ENCODE results near the gene MMEL1.

- no peak for TF ChIP-seq CTCF (IDR thresholded peaks at IDR 0.05; ENCODE audit: low read length)
- TF ChIP-seq EZH2phosphoT487 (IDR thresholded peaks at IDR 0.05; ENCODE audit: low read length) = no peak
- TF ChIP-seq EZH2 (optimal IDR thresholded peaks at IDR 0.05; ENCODE audit: low read depth, low read length) = no peak
Measured at GRCh38 chr1:2630498-2631135, 2.2 kb downstream of the MMEL1 start.
